Ovary (tissue), 9 donors: ENCODE measurements around the gene SIRT2. TPM values are rescaled to one million over a fixed set of nuclear protein-coding genes. Genes with fewer than 3 reads are reported as not detected.

Source experiments
- DNase-seq, 5 donors: peaks; one replicate each; pipeline ENCODE4 v3.0.0-alpha.2; 2019 to 2020
- H3K27ac ChIP-seq, 2 donors: fragments of 200-600 bp; one replicate each; pipeline versions ENCODE4 v1.5.1 to v1.8.0; 2019 to 2022
- H3K27me3 ChIP-seq: fragments of 200-600 bp; one replicate; pipeline ENCODE4 v1.8.0; 2022
- H3K36me3 ChIP-seq: fragments of 200-600 bp; sonication (generic); one replicate; pipeline ENCODE4 v1.5.1; 2019
- H3K4me1 ChIP-seq: one replicate; pipeline ENCODE4 v1.8.1; 2013; ENCODE audit warnings: mild to moderate bottlenecking, moderate library complexity; ENCODE audit not compliant: insufficient read depth
- H3K4me3 ChIP-seq: fragments of 200-600 bp; sonication (generic); one replicate; pipeline ENCODE4 v1.5.1; 2017
- H3K9me3 ChIP-seq, 2 donors: fragments of 200-600 bp in 1 of 2; sonication (generic) in 1 of 2; one replicate each; pipeline versions ENCODE4 v1.5.1 to v1.8.1; 2013 to 2019; ENCODE audit warnings: mild to moderate bottlenecking in 1 of 2, moderate library complexity in 1 of 2
- CTCF ChIP-seq, 3 donors: fragments of 450-650 bp in 2 of 3; fragments of 200-600 bp in 1 of 3; IDR thresholded peaks; one replicate each; pipeline versions ENCODE4 v1.5.1 to v1.8.0; 2016 to 2022; ENCODE audit warnings: antibody characterized with exemption in 3 of 3, mild to moderate bottlenecking in 1 of 3
- EP300 ChIP-seq: sonication (generic); formaldehyde crosslinking; IDR thresholded peaks from one replicate; pipeline ENCODE4 v1.6.1; 2017; ENCODE audit warnings: antibody characterized with exemption
- POLR2A ChIP-seq: fragments of 450-650 bp; IDR thresholded peaks from one replicate; pipeline ENCODE4 v1.6.1; 2017; ENCODE audit warnings: antibody characterized with exemption, mild to moderate bottlenecking, moderate library complexity
- WGBS, 3 donors: extraction: QIAGEN DNeasy Blood & Tissue Kit in 1 of 3; methylation state at CpG; one replicate each; pipeline versions ENCODE4 v1.1.5 to v1.1.7; 2013 to 2017; 5-methylcytosine and 5-hydroxymethylcytosine counted together
- intact Hi-C, 4 donors: fragments of 100-400 bp; cut with DNase I; formaldehyde crosslinking; loops; one replicate each; pipeline versions ENCODE4 v1.11.0 to v1.15.1; 2022 to 2023
- polyA plus RNA-seq, 2 donors: library from polyadenylated mRNA; stranded (reverse); fragments of 200-250 nt in 1 of 2; fragments of 350-450 nt in 1 of 2; fragmentation: Illumina TruSeq in 1 of 2; extraction: RNeasy Lipid Tissue Mini Kit (QIAGEN cat#74804) in 1 of 2; gene quantifications; one replicate each; pipeline ENCODE4 v1.2.3, GENCODE V29; 2013 to 2014
- total RNA-seq, 7 donors: library from RNA; depleted of rRNA in 2 of 7; stranded (reverse); fragments of >200 nt in 2 of 7; fragmentation: NEBNext Ultra II Directional in 3 of 7; extraction: Animal tissue kit (Norgen Biotek cat#: 25700) in 3 of 7; gene quantifications; one replicate each; pipeline versions ENCODE4 v1.1.0 to v1.2.4, GENCODE V29; 2016 to 2023
- donor health status: DM: no; HTN: no; CAD: no; lungs with moderate emphysema.
- donor health status: DM: no; HTN: no; CAD: no.
- donor health status: Bipolar disorder and iron deficiency.
- donor health status: DM: yes; HTN: yes; CAD: no.
- donor health status: DM: no; HTN: no; CAD: no.
- donor health status: DM: yes; HTN: yes; CAD: no.

The SIRT2 gene
- total and polyA plus RNA-seq, 9 donors: 46.1 to 64.9 (median 55.7) TPM

DNA sequence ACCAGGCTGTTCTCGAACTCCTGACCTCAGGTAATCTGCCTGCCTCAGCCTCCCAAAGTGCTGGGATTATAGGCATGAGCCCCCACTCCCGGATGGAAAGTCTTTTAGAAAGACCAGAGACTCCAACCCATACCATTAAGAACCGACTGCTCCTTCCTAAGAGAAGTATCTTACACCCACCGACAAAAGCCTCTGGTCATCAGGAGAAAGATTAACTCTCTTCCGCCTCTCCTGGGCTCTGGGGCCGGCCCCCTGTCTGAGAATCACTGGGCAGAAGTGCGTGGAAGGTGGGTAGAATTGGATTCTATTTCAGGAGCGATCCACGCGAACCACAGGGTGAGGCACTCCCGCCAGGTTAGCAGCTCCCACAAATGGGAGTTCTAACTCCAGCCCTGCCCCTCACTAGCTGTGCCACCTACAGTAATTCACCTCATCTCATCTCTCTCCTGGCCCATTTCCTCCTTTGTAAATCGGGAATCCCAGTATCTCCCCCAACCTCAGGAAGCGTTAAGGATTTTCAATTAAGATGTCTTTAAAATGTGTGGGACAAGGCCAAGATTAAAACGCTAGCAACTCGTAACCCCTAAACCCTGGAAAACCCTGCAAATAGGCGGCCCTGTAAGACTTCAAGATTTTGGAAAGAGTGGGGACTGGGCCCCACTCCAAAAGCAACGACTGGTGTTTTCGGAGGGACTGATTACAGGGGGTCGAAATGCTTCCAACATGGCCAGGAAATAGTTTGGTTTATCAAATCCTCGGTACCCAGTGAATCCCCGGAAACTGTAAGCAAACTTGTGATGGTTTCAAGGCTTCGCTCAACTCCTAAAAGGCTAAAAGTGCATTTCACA is 50.9 kb downstream of the SIRT2 start:
- peak overlapping the region in 1 of 2 donors; percentile 100 for H3K27ac ChIP-seq
- intact Hi-C loops: loop anchor here in 1 of 4 donors (10.0 kb wide), 1 partner anchor 204 kb away; the partner anchor contains the start of gene ACTN4
- peaks cover 13% of the 10 kb centered on the region for H3K4me1 ChIP-seq
- no peaks in the 10 kb centered on the region for H3K27me3 ChIP-seq
- no peaks in the 10 kb centered on the region for H3K9me3 ChIP-seq
- H3K4me3 ChIP-seq: peak overlapping the region; percentile 99
- DNase-seq: peak in 1 of 5 donors; percentile 52
- WGBS, 3 donors: 8 to 11% (median 9%) methylated on average over 22 of the region's 22 CpGs
- no peaks in the 10 kb centered on the region for H3K36me3 ChIP-seq
- no peak for TF ChIP-seq CTCF (IDR thresholded peaks at IDR 0.05)
- TF ChIP-seq POLR2A: no peak
- TF ChIP-seq EP300: no peak

GRCh38 chr19:38846097-38846496 is 53.3 kb downstream of the SIRT2 start:
- DNase-seq: no peak
- WGBS, 3 donors: 64 to 72% (median 70%) methylated on average over 2 of the region's 2 CpGs
- intact Hi-C loops: loop anchor here in 1 of 4 donors (10.0 kb wide), 1 partner anchor 201 kb away; the partner anchor contains the start of gene ACTN4
- H3K27ac ChIP-seq: no peak overlapping the region
- H3K36me3 ChIP-seq: no peaks in the 10 kb centered on the region
- H3K9me3 ChIP-seq: no peaks in the 10 kb centered on the region
- TF ChIP-seq EP300 (no peak), POLR2A (no peak), CTCF (IDR thresholded peaks at IDR 0.05) (no peak)
- H3K27me3 ChIP-seq: no peaks in the 10 kb centered on the region
- peaks cover 10% of the 10 kb centered on the region for H3K4me1 ChIP-seq
- no peak overlapping the region for H3K4me3 ChIP-seq

DNA sequence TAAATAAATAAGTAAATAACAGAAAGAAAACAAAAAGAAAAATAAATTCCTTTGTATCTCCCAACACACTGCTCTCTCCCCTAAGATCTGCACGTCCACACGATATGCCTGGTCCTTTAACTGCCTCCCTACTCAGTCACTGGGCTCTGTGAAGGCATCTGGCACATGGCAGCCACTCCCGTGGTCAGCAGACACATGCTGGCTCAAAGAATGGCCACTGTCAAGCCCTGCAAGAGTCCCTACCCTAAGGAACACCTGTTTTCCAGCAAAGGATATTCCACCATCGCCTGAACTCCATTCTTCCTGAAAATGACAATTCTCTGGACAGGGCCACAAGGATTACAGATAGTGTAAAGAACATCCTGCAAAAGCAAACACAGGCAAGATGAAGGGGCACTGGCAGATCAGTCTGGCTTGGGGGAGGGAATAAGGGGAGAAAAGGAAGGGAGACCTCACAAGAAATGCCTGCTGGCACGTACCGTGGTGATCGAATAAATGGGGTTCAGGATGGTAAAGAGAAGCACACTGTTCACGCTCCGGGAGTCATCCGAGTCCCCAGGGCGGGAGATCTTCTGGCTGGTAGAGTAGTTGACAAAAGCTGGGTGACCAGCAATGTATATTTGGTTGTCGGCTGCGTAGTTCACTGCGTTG is 53.9 kb downstream of the SIRT2 start:
- no peak overlapping the region for H3K4me3 ChIP-seq
- H3K9me3 ChIP-seq: no peaks in the 10 kb centered on the region
- H3K36me3 ChIP-seq: no peaks in the 10 kb centered on the region
- WGBS, 3 donors: 85 to 88% (median 86%) methylated on average over 14 of the region's 14 CpGs
- no peaks in the 10 kb centered on the region for H3K27me3 ChIP-seq
- peaks cover 10% of the 10 kb centered on the region for H3K4me1 ChIP-seq
- TF ChIP-seq EP300 (no peak), CTCF (IDR thresholded peaks at IDR 0.05) (no peak), POLR2A (no peak)
- no peak overlapping the region for H3K27ac ChIP-seq
- no peak for DNase-seq
- intact Hi-C loops: loop anchor here in 1 of 4 donors (10.0 kb wide), 1 partner anchor 201 kb away; the partner anchor contains the start of gene ACTN4

DNA sequence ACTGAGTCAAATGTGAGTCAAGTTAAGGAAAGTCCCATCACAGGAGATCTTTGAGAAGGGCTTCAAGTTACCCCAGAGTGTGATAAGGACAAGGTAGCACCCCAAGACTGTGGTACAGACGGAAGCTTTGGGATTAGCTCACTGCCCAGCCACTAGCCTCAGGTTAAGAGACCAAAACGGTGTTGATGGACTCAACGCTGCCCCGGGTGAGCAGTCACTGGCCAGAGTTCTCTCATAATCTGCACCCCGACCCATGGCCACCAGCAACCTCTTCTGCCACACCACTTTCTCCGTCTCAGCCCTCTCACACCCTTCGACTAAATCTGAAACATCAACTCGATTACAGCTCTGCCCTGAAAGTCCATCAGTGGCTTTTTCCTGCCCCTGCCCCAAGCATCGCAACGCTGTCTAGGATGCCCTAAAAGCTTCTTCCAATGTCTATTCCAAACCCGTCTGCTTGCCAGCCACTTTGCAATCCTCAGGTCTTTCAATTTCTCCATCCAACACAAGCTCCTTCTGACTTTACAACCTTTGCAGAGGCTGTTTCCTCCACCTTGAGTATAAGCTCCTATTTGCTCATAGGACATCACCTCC is 55.2 kb downstream of the SIRT2 start:
- no peak for DNase-seq
- H3K9me3 ChIP-seq: no peaks in the 10 kb centered on the region
- H3K27me3 ChIP-seq: no peaks in the 10 kb centered on the region
- peaks cover 10% of the 10 kb centered on the region for H3K4me1 ChIP-seq
- TF ChIP-seq EP300 (no peak), CTCF (IDR thresholded peaks at IDR 0.05) (no peak), POLR2A (no peak)
- no peak overlapping the region for H3K4me3 ChIP-seq
- 82 to 88% (median 87%) methylated on average over 11 of the region's 11 CpGs for WGBS, 3 donors
- H3K36me3 ChIP-seq: no peaks in the 10 kb centered on the region
- intact Hi-C loops: loop anchor here in 1 of 4 donors (10.0 kb wide), 1 partner anchor 199 kb away; the partner anchor contains the start of gene ACTN4
- no peak overlapping the region for H3K27ac ChIP-seq
